HFF-Myc (cell line): ENCODE results near the gene NUTM2A.
"Not testable (repeated sequence)": the region's sequence is repeated elsewhere in the genome, so short reads cannot be mapped to it uniquely, and the experiment has no call there.

Source experiments
- DNase-seq: peaks from one replicate; pipeline ENCODE4 v3.0.0-alpha.2; 2011; ENCODE audit warnings: low read depth; ENCODE audit errors: extremely low read depth
- H3K4me3 ChIP-seq: replicated peaks from 2 replicates; pipeline ENCODE4 v1.5.1; 2011; ENCODE audit warnings: low read depth, mild to moderate bottlenecking, control low read depth, low read length

Gene NUTM2A

GRCh38 chr10:87239346-87239808, 14.1 kb downstream of the NUTM2A start:
- not testable (repeated sequence) for DNase-seq, H3K4me3 ChIP-seq

GRCh38 chr10:87242192-87242591, 16.9 kb downstream of the NUTM2A start:
- DNase-seq, result not testable (repeated sequence)

GRCh38 chr10:87247335-87247734, 22.1 kb downstream of the NUTM2A start:
- not testable (repeated sequence) for H3K4me3 ChIP-seq, DNase-seq

More at GRCh38 chr10:87242192-87242591, 16.9 kb downstream of the NUTM2A start:
- H3K4me3 ChIP-seq, result not testable (repeated sequence)

- not testable (repeated sequence) for H3K4me3 ChIP-seq, DNase-seq
Measured at GRCh38 chr10:87248818-87249353, 23.6 kb downstream of the NUTM2A start.

GRCh38 chr10:87280749-87281392, 55.6 kb downstream of the NUTM2A start:
- H3K4me3 ChIP-seq, result not testable (repeated sequence)

More at GRCh38 chr10:87280749-87281392, 55.6 kb downstream of the NUTM2A start:
- not testable (repeated sequence) for DNase-seq
